ENCODE measurements around the gene KIF2B.

KIF2B gene, protein sequence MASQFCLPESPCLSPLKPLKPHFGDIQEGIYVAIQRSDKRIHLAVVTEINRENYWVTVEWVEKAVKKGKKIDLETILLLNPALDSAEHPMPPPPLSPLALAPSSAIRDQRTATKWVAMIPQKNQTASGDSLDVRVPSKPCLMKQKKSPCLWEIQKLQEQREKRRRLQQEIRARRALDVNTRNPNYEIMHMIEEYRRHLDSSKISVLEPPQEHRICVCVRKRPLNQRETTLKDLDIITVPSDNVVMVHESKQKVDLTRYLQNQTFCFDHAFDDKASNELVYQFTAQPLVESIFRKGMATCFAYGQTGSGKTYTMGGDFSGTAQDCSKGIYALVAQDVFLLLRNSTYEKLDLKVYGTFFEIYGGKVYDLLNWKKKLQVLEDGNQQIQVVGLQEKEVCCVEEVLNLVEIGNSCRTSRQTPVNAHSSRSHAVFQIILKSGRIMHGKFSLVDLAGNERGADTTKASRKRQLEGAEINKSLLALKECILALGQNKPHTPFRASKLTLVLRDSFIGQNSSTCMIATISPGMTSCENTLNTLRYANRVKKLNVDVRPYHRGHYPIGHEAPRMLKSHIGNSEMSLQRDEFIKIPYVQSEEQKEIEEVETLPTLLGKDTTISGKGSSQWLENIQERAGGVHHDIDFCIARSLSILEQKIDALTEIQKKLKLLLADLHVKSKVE

DNA sequence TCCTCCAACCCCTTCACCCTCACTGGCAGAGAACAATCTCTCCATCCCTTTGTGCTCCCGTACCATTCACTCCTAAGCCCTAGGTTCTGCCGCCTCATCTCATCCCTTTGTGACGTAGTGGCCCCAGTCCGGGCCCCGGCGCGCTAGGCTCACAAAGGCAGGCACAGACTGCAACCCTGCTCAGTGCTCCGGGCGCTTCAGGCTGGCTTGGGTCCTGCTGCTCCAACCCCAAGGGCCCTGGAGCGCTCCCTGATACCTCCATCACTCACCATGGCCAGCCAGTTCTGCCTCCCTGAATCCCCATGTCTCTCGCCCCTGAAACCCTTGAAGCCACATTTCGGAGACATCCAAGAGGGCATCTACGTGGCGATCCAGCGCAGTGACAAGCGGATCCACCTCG lies at the start of gene KIF2B:
Gene KIF2B, plus strand, starts transcription at position 164 of the 400 bp plus-strand sequence. Its CDS starts 107 bp downstream, at position 271.
- no peak for DNase-seq (ENCODE audit: low read depth in 2 of 2)
- TF ChIP-seq, protein P1, sequence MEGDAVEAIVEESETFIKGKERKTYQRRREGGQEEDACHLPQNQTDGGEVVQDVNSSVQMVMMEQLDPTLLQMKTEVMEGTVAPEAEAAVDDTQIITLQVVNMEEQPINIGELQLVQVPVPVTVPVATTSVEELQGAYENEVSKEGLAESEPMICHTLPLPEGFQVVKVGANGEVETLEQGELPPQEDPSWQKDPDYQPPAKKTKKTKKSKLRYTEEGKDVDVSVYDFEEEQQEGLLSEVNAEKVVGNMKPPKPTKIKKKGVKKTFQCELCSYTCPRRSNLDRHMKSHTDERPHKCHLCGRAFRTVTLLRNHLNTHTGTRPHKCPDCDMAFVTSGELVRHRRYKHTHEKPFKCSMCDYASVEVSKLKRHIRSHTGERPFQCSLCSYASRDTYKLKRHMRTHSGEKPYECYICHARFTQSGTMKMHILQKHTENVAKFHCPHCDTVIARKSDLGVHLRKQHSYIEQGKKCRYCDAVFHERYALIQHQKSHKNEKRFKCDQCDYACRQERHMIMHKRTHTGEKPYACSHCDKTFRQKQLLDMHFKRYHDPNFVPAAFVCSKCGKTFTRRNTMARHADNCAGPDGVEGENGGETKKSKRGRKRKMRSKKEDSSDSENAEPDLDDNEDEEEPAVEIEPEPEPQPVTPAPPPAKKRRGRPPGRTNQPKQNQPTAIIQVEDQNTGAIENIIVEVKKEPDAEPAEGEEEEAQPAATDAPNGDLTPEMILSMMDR (IDR thresholded peaks at IDR 0.05; ENCODE audit: low read depth, low read length) = no peak
- no peak within 1 kb of the TSS for H3K4me3 ChIP-seq (replicated peaks in 1 of 2; ENCODE audit: low read depth in 2 of 2, low read length in 2 of 2)

DNA sequence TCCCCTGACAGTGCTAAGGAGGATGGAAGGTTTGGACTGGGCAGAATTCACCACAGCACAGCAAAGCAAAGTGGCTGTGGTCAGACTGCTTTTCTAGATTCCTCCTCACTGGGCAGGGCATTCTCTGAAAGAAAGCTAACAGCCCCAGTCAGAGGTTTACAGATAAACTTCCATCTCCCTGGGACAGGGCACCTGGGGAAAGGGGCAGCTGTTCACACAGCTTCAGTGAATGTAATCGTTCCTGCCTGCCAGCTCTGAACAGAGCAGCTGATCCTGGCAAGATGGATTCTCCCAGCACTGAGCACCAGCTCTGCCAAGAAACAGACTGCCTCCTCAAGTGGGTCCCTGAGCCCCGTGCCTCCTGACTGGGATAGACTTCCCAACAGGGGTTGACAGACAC lies 42.4 kb upstream of the KIF2B start:
- TF ChIP-seq, protein P1 (IDR thresholded peaks at IDR 0.05; ENCODE audit: low read depth, low read length) = no peak

DNA sequence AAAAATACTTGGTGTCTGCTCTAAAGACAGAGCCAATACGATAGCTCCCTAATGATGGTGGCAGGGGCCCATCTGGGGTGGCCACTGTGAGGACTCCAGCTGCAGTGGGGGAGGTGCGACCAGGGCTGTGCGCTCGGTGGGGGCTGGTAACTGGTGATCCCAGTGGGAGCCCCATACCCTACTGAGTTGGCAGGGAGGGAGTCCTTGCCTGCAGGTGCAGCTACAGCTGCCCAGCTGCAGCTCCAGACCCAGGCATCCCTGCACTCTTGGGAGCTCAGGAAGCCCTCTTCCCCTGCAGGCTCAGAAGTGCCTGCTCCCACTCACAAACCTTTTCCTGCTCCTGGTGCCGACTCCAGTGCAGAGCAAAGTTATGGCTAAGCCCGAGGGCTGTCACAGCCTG lies 31.2 kb upstream of the KIF2B start:
- no peak overlapping the region for H3K4me3 ChIP-seq (replicated peaks in 1 of 2; ENCODE audit: low read depth in 2 of 2, low read length in 2 of 2)
- TF ChIP-seq, protein P1 (IDR thresholded peaks at IDR 0.05; ENCODE audit: low read depth, low read length) = no peak
- DNase-seq (ENCODE audit: low read depth in 2 of 2) = no peak

More for the DNA sequence above, 42.4 kb upstream of the KIF2B start:
- H3K4me3 ChIP-seq (replicated peaks in 1 of 2; ENCODE audit: low read depth in 2 of 2, low read length in 2 of 2) = no peak overlapping the region
- DNase-seq (ENCODE audit: low read depth in 2 of 2) = no peak

DNA sequence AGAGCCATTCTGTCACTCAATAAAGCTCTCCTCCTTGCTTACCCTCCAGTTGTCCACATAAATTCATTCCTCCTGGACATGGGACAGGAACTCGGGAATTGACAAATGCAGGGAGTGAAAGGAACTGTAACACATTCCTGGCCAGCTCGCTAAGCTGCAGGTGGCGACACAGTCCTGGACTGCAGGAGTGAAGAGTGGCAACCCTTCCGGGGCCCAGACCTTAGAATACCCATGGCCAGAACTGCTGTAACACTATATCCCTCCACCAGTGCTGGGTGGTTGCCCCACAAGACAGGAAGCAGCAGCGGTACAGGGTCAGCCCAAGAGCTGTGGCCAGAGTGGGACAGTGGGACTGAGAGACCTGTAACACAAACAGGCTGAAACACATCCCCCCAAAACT lies 30.3 kb upstream of the KIF2B start:
- TF ChIP-seq, protein P1 (IDR thresholded peaks at IDR 0.05; ENCODE audit: low read depth, low read length) = no peak
- no peak for DNase-seq (ENCODE audit: low read depth in 2 of 2)

DNA sequence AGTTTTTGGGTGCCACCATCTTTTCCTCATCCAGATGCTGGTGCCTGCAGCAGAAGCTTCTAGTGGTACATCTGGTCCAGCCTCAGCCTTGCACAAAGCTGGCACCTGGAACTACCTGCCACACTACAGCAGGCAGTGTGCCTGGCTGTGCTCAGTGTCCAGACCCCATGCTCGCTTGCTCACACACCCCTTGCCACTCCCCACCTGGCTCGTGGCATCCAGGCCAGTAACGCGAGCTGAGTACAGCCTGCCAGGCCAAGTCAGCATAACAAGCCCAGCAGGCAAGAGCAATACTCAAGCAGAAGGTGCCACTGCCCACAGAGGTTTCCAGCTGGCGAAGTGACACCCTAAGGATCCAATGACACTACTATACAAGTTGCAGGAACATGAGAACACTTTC lies 29.7 kb upstream of the KIF2B start:
- TF ChIP-seq, protein P1 (IDR thresholded peaks at IDR 0.05; ENCODE audit: low read depth, low read length) = no peak
- H3K4me3 ChIP-seq (replicated peaks in 1 of 2; ENCODE audit: low read depth in 2 of 2, low read length in 2 of 2) = no peak overlapping the region
- no peak for DNase-seq (ENCODE audit: low read depth in 2 of 2)

More for the DNA sequence above, 30.3 kb upstream of the KIF2B start:
- H3K4me3 ChIP-seq (replicated peaks in 1 of 2; ENCODE audit: low read depth in 2 of 2, low read length in 2 of 2) = no peak overlapping the region

DNA sequence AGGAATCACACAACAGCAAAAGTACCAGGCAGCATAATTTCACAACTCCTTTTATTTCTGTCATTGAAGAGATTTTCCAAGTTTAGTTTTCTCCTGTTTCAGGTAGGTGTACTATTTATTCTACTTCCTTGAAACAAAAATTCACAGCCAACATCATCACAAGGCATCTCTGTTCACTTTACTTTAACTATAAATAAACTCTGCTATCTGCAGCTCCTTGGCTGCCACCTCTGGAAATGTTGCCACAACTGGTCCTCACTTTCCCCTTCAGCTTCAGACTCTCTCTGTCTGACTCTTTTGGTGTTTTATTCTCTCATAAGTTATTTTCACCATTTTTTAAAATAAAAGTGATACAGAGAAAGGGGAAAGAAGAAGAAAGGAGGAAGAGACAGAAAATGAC lies 27.9 kb upstream of the KIF2B start:
- DNase-seq (ENCODE audit: low read depth in 2 of 2) = no peak
- TF ChIP-seq, protein P1 (IDR thresholded peaks at IDR 0.05; ENCODE audit: low read depth, low read length) = no peak

More for the DNA sequence above, 27.9 kb upstream of the KIF2B start:
- no peak overlapping the region for H3K4me3 ChIP-seq (replicated peaks in 1 of 2; ENCODE audit: low read depth in 2 of 2, low read length in 2 of 2)
